Hematopoietic multipotent progenitor cell treated with erythropoietin and hydrocortisone succinate and interleukin-3 and kit ligand, for 17 days (in vitro differentiated cells): ENCODE measurements around the gene PSMG2.

Experiments
- DNase-seq: peaks from one replicate; pipeline ENCODE4 v3.0.0-alpha.2; 2015; ENCODE audit warnings: low spot score

The PSMG2 gene, protein sequence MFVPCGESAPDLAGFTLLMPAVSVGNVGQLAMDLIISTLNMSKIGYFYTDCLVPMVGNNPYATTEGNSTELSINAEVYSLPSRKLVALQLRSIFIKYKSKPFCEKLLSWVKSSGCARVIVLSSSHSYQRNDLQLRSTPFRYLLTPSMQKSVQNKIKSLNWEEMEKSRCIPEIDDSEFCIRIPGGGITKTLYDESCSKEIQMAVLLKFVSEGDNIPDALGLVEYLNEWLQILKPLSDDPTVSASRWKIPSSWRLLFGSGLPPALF

DNA sequence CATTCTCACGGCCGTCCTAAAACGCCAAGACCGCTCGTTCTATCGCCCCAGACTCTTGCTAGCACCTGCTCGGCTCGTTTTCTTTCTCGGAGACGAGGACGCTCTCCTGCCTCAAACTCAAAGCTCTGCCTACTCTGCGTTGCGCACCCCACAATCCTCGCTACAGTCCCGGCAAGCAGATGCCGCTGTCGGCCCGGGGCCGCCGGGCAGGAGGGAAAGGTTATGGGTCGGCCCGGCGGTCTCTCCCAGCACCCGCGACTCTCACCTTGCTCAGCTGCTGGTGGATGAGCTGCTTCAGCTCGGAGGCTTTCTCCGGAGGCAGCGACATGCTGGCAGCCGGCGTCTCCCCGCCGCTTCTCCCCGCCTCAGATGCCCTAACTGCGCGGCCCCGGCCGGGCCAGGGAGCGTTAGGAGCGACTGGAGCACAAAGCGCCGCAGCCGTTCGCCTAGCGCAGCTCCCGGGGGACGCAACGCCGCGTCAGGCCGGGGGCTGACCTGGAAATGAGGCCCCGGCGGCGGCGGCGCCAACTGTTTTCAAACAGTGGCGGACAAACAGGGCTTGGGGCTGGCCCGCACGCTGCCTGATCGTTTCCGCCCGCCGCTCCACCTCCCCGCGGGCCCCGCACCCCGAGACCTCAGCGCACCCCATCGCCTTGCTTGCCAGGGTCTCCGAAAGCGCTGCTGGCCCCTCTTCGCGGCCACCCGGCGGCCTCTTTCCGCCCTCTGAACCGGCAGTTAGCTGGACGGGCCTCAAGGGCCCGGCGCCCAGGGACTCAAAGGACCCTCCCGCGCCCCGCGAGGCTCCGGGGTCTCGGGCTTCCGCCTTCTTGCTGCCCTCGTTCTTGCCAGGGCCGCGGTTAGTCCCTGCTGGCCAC lies at the start of gene PSMG2, which contains the start of gene CEP76:
Gene PSMG2, plus strand, starts transcription at position 822 of the 875 bp plus-strand sequence. CDS start 66 bp downstream, outside the sequence.
Gene CEP76, minus strand, starts transcription at position 503 of the 875 bp plus-strand sequence. Its CDS starts 175 bp downstream, at position 328.
- DNase-seq = peak; percentile 86

DNA sequence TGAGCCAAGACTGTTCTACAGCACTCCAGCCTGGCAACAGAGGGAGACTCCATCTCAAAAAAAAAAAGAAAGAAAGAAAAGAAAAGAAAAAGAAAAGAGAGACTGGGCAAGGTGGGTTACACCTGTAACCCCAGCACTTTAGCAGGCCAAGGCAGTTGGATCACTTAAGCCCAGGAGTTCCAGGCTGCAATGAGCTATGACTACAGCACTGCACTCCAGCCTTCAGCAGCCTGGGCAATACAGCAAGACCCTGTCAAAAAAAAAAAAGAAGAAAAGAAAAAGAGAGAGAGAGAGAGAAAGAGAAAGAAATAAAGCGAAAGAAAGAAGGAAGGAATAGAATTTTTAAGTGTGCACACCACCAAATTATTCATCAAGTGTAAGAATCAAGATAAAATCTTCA lies 47.9 kb upstream of the PSMG2 start:
- no peak for DNase-seq

GRCh38 chr18:12656605-12656937 lies 46.3 kb upstream of the PSMG2 start:
- DNase-seq = no peak

DNA sequence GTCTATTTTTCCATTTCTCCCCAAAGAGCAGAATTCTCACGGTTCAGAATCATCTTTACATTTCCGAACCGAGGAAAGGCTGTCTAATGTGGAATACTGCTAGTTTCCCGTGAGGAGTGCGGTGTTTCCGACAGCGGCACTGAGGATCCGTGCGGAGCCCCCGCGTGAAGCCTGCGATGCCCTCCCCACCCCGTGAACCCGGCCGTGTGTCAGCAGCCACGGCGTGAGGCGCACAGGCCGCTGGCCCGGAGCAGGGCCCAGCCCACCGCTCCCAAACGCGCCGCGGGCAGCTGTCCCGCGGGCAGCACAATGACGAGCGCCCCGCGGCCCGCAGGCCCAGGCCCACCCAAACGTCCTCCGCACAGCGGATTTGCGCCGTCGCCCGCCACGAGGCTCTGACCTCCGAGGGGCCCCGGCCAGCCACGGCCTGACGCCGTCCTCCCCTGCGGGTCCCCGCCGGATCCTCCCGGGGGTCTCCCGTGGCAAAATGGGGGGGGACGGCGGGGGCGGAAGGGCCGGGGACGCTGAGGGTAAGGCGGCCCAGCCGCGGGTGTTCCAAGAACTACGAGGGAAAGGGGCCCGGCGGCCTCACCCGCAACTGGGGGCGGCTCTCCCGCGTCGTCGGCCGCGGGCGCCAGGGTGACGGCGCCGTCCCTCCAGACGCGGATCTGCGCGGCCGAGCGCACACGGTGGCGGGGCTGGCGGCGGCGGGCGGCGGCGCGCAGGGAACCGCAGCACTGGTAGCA lies 45.7 kb upstream of the PSMG2 start:
- DNase-seq = no peak

GRCh38 chr18:12657684-12658425 lies 45.0 kb upstream of the PSMG2 start, which contains the start of gene SPIRE1:
TSS of gene SPIRE1 (minus strand) at chr18:12658107. CDS start at chr18:12657866, 241 bp downstream.
- no peak for DNase-seq

DNA sequence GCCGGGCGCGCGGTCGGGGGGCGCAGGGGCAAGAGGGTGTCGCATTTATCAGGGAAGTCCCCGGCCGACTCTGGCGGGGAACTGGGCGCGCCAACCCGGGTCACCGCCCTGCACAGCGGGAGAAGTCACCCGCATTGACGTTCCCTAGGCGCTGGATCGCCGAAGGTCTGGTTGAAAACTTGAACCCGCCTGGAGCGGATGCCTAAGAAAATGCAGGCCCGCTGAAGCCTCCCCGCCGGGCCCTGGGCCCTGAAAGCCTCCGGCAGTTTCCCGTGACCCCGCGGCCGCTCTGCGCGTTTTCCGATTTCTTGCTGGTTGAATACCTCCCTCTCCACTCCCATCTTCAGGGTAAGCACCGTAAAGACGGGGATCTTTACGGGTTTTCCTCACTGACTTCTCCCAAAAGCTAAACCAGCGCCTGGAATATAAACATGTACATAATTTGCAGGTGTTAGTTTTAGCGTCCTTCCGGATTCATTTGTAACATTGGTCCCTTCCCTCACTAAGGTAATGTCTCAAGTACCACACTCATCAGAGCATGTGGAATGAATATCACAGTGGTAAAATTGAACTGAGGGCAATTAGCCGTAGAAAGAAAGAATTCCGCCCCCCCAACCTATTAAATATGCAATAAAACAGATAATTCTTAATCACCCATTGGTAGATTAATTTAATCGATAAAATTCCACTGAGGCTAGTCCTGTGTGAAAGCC lies 44.3 kb upstream of the PSMG2 start:
- DNase-seq = no peak

- peak; percentile 60 for DNase-seq
These were observed 42.8 kb upstream of the PSMG2 start for GRCh38 chr18:12659904-12660605.

- DNase-seq = no peak
These were observed 34.8 kb upstream of the PSMG2 start for GRCh38 chr18:12668041-12668440.

DNA sequence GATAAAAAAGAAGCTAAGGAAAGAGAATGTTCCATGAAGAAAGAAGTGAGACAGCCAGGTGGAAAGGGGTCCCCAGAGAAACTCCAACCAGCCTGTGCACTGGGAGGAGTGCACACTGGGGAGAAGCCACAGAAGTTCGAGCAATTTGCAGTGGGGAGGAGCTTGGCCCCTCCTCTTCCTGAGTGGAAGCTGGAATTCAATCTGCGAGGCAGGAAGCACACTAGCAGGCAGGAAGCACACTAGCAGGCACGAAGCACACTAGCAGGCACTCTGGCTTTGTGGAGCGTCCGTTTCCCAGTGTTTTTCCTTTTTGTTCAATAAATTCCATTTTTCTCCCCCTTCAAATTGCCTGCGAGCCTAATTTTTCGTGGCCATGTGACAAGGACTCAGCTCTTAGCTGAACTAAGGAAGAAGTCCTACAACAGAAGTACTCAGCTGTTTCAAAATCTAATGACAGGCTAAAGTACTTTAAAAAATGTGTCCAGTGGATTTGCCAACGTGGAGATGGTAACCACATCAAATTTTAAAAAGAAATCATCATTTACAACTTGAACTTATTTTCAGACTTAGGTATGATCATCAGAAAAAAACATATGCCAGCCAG lies 23.6 kb upstream of the PSMG2 start:
- no peak for DNase-seq

- no peak for DNase-seq
These were observed 16.7 kb upstream of the PSMG2 start for GRCh38 chr18:12686100-12686499.

DNA sequence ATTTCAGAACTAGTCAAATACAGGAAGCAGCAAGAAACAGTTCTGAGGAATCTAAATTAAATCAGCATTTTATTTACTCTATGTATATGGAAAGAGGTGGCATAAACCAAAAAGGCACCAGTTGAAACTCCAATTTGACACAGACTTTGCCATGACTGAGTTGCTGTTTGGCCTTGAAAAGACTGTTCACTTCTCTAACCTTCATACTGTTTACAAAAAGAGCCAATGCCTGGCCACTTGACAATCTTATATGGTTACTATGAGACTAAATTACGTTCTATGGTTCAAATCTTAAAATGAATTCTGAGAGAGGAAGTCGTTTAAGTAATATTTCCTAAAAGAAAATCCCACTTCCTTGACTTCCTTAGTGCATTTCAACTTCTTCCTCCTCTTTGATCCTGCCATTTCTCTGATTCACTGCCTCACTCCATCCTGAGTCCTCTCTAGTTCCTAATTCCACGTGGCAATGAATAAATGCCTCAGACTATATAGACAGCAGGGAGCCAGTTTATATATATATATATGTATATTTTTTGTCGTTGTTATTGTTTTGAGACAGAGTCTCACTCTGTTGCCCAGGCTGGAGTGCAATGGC lies 13.5 kb upstream of the PSMG2 start:
- DNase-seq = no peak

DNA sequence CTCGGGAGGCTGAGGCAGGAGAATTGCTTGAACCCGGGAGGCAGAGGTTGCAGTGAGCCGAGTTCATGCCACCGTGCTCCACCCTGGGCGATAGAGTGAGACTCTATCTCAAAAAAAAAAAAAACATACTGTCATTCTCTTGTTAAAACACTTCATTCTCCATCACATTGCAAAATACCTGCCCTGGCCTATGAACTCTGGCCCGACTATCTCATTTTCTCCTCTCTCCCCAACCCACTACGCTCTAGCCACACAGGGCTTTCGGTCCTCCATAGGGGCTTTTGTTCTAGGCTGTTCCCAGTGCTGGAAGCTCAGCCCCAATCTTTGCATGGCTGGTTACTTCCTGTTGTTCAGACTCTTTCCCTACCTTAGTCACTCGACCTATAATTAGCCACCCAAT lies 10.6 kb upstream of the PSMG2 start:
- DNase-seq = no peak

- no peak for DNase-seq
These were observed 8.8 kb upstream of the PSMG2 start for GRCh38 chr18:12694032-12694431.

DNA sequence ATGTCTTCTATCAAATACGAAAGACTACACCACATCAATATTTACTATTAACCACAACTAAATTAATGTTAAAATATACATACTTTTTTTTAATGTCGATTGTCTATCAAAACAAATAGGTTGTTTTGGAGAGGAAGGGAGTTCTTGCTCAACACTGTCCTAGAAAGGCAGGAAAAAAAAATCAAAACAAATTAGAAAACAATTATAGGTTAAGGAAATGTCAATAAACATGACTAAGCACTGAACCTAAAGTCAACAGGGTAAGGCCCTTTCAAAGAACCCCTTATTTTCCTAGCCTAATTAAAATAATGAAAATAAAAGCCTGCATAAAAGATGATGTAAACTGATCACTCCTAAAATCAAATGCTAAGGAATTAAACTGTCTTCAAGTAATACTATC lies 3.1 kb upstream of the PSMG2 start:
- peak; percentile 38 for DNase-seq

GRCh38 chr18:12701161-12701560 lies 1.7 kb upstream of the PSMG2 start:
- DNase-seq = peak; percentile 19

- no peak for DNase-seq
These were observed 290 bp downstream of the PSMG2 start for GRCh38 chr18:12703096-12703567.

- peak; percentile 35 for DNase-seq
These were observed 822 bp downstream of the PSMG2 start for GRCh38 chr18:12703664-12704063.

GRCh38 chr18:12711446-12711845 lies 8.6 kb downstream of the PSMG2 start:
- DNase-seq = no peak

- no peak for DNase-seq
These were observed 18.8 kb downstream of the PSMG2 start for GRCh38 chr18:12721495-12722275.
